Trophoblast cell (in vitro differentiated cells and primary cell): ENCODE results near the gene PAX3.

Experiments used
- DNase-seq, 2 donors: peaks; one replicate each; pipeline ENCODE4 v3.0.0-alpha.2; 2016
- H2AFZ ChIP-seq: 2 replicates; pipeline ENCODE4 v1.6.1; 2013; ENCODE audit warnings: low read length, moderate library complexity, mild to moderate bottlenecking; ENCODE audit not compliant: insufficient read depth, poor library complexity
- H2AK5ac ChIP-seq: 2 replicates; pipeline ENCODE4 v1.6.1; 2013; ENCODE audit warnings: mild to moderate bottlenecking, low read length
- H2BK120ac ChIP-seq: 2 replicates; pipeline ENCODE4 v1.6.1; 2013; ENCODE audit warnings: low read length, mild to moderate bottlenecking, moderate library complexity; ENCODE audit not compliant: insufficient read depth, poor library complexity
- H2BK12ac ChIP-seq: 2 replicates; pipeline ENCODE4 v1.6.1; 2013; ENCODE audit warnings: mild to moderate bottlenecking, low read length, moderate library complexity
- H2BK5ac ChIP-seq: 2 replicates; pipeline ENCODE4 v1.6.1; 2013; ENCODE audit warnings: low read length, low read depth, moderate library complexity, mild to moderate bottlenecking; ENCODE audit not compliant: poor library complexity
- H3K14ac ChIP-seq: 2 replicates; pipeline ENCODE4 v1.6.1; 2013; ENCODE audit warnings: mild to moderate bottlenecking, low read length
- H3K18ac ChIP-seq: 2 replicates; pipeline ENCODE4 v1.6.1; 2013; ENCODE audit warnings: mild to moderate bottlenecking, low read length
- H3K23ac ChIP-seq: 2 replicates; pipeline ENCODE4 v1.6.1; 2013; ENCODE audit warnings: low read length
- H3K27ac ChIP-seq: 2 replicates; pipeline ENCODE4 v1.5.1; 2013; ENCODE audit warnings: low read depth, mild to moderate bottlenecking, inconsistent platforms, low read length, moderate library complexity
- H3K27me3 ChIP-seq: 2 replicates; pipeline ENCODE4 v1.6.1; 2013; ENCODE audit warnings: inconsistent platforms, mild to moderate bottlenecking, low read length, moderate library complexity; ENCODE audit not compliant: insufficient read depth
- H3K36me3 ChIP-seq, 2 experiments: 1 replicate in 1 of 2; 2 replicates in 1 of 2; pipeline ENCODE4 v1.6.1; 2013; ENCODE audit warnings: low read length in 2 of 2, mild to moderate bottlenecking in 2 of 2, moderate library complexity in 1 of 2; ENCODE audit not compliant: insufficient read depth in 2 of 2, control insufficient read depth in 1 of 2
- H3K4ac ChIP-seq: 2 replicates; pipeline ENCODE4 v1.6.1; 2013; ENCODE audit warnings: low read depth, mild to moderate bottlenecking, low read length, moderate library complexity
- H3K4me1 ChIP-seq, 2 experiments: 1 replicate in 1 of 2; 2 replicates in 1 of 2; pipeline ENCODE4 v1.6.1; 2013; ENCODE audit warnings: low read length in 2 of 2, mild to moderate bottlenecking in 2 of 2, moderate library complexity in 1 of 2; ENCODE audit not compliant: insufficient read depth in 2 of 2, control insufficient read depth in 1 of 2
- H3K4me2 ChIP-seq: 2 replicates; pipeline ENCODE4 v1.6.1; 2013; ENCODE audit warnings: inconsistent platforms, mild to moderate bottlenecking, low read length, moderate library complexity
- H3K4me3 ChIP-seq: 2 replicates; pipeline ENCODE4 v1.5.1; 2013; ENCODE audit warnings: mild to moderate bottlenecking, low read depth, low read length, inconsistent platforms
- H3K79me1 ChIP-seq: one replicate; pipeline ENCODE4 v1.6.1; 2013; ENCODE audit warnings: low read length
- H3K79me2 ChIP-seq: 2 replicates; pipeline ENCODE4 v1.6.1; 2013; ENCODE audit warnings: low read length, mild to moderate bottlenecking; ENCODE audit not compliant: control insufficient read depth, insufficient read depth, poor library complexity
- H3K9ac ChIP-seq: 2 replicates; pipeline ENCODE4 v1.6.1; 2013; ENCODE audit warnings: mild to moderate bottlenecking, low read length
- H3K9me3 ChIP-seq: 2 replicates; pipeline ENCODE4 v1.6.1; 2013; ENCODE audit warnings: low read depth, mild to moderate bottlenecking, control low read depth, inconsistent platforms, low read length; ENCODE audit not compliant: insufficient read depth
- H4K12ac ChIP-seq: 2 replicates; pipeline ENCODE4 v1.6.1; 2013; ENCODE audit warnings: low read depth, mild to moderate bottlenecking, low read length, moderate library complexity
- H4K8ac ChIP-seq: 2 replicates; pipeline ENCODE4 v1.6.1; 2013; ENCODE audit warnings: low read depth, mild to moderate bottlenecking, low read length, moderate library complexity
- H4K91ac ChIP-seq: one replicate; pipeline ENCODE4 v1.6.1; 2013; ENCODE audit warnings: low read depth, mild to moderate bottlenecking, low read length, moderate library complexity
- WGBS: extraction: QIAGEN DNeasy Blood & Tissue Kit; methylation state at CpG from one replicate; pipeline ENCODE4 v1.1.7; 2013; ENCODE audit warnings: missing lambda C conversion rate; ENCODE audit not compliant: insufficient read length, insufficient coverage; ENCODE audit errors: extremely low coverage; 5-methylcytosine and 5-hydroxymethylcytosine counted together

Gene PAX3

DNA sequence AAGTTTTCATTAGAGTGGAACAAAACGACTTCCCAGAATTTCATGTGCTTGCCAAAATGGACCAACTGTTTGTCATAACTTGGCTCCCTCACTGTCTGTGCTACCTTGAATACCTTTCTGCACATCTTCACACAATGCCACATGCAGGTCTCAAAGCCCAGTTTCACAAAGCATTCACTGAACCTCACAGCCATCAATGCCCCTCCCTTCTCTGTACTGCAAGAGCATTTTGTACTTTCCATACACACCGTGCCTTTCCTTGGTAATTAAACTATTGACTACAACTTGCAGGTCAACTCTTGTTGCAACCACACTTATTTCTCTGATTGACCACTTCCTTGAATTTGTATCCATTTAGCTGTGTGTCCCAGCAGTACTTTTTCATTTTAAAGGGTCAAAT, 50.5 kb downstream of the PAX3 start:
- Histone ChIP-seq H3K14ac (no peak overlapping the region), H4K12ac (no peak overlapping the region), H3K4me1 (no peaks in the 10 kb centered on the region), H3K79me2 (no peaks in the 10 kb centered on the region), H3K4me2 (no peak overlapping the region), H4K91ac (no peak overlapping the region), H3K27ac (no peak overlapping the region), H3K4ac (no peak overlapping the region), H3K18ac (no peak overlapping the region), H2BK120ac (no peak overlapping the region), H3K27me3 (no peaks in the 10 kb centered on the region), H3K36me3 (no peaks in the 10 kb centered on the region), H3K9me3 (no peaks in the 10 kb centered on the region), H3K79me1 (no peaks in the 10 kb centered on the region), H4K8ac (no peak overlapping the region), H2BK5ac (no peak overlapping the region), H2AK5ac (no peak overlapping the region), H2AFZ (no peak overlapping the region), H3K23ac (no peak overlapping the region), H3K9ac (no peak overlapping the region), H3K4me3 (no peak overlapping the region), H2BK12ac (no peak overlapping the region)
- no peak for DNase-seq
- no CpG with 5 or more reads among the region's 2 CpGs for WGBS

GRCh38 chr2:222242532-222242931, 56.3 kb downstream of the PAX3 start:
- H3K9me3 ChIP-seq, result peaks cover 4% of the 10 kb centered on the region
- H2AK5ac ChIP-seq, result no peak overlapping the region
- no peaks in the 10 kb centered on the region for H3K4me1 ChIP-seq
- H2BK5ac ChIP-seq, result no peak overlapping the region
- DNase-seq, result no peak
- H3K79me2 ChIP-seq, result no peaks in the 10 kb centered on the region
- no peak overlapping the region for H3K14ac ChIP-seq
- H3K27ac ChIP-seq, result no peak overlapping the region
- H3K4me3 ChIP-seq, result no peak overlapping the region
- H3K18ac ChIP-seq, result no peak overlapping the region
- H3K36me3 ChIP-seq, result no peaks in the 10 kb centered on the region
- H3K23ac ChIP-seq, result no peak overlapping the region
- no peak overlapping the region for H3K4me2 ChIP-seq
- H3K79me1 ChIP-seq, result no peaks in the 10 kb centered on the region
- H3K4ac ChIP-seq, result no peak overlapping the region
- no peak overlapping the region for H3K9ac ChIP-seq
- no peak overlapping the region for H2AFZ ChIP-seq
- no peak overlapping the region for H4K12ac ChIP-seq
- no peak overlapping the region for H2BK12ac ChIP-seq
- H3K27me3 ChIP-seq, result peaks cover 2% of the 10 kb centered on the region
- no peak overlapping the region for H4K91ac ChIP-seq
- no peak overlapping the region for H2BK120ac ChIP-seq
- H4K8ac ChIP-seq, result no peak overlapping the region

DNA sequence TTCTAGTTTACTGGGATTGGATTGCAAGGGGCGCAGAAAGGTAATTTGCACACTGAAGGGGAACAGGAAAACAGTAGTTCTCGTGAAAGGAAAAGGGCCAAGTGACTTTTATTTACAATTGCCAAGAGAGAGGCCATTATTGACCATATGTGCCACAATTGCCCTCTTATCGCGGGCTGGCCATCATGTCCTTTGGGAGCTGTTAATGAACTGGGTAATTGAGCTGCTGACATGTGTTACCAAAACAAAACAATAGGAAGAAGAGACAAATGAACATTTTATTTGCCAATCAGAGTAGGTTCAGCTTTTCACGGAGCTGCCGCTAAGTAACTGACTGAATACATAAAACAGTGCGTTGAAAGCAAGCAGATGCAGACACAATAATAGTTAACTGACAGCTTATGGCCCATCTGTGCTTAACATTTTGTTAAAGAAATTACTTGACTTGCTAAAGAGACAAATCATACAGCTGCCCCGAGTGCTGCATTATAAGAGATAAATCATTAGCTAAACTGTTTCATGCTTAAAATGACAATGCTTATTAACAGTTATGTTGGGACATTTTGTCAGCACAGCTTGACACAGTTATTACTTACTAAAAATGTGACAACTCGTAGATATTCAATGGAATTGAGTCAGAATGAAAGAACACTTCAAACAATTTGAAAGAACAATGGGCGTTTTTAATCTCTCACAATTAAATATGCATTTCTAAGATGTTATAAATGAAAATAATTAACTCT, 57.5 kb downstream of the PAX3 start:
- WGBS, result no CpG with 5 or more reads among the region's 10 CpGs
- no peaks in the 10 kb centered on the region for H3K79me2 ChIP-seq

GRCh38 chr2:222240676-222241049, 58.1 kb downstream of the PAX3 start:
- Histone ChIP-seq H4K91ac (no peak overlapping the region), H2BK5ac (no peak overlapping the region), H3K9ac (no peak overlapping the region), H3K18ac (no peak overlapping the region), H3K23ac (no peak overlapping the region), H3K27ac (no peak overlapping the region), H3K9me3 (peaks cover 4% of the 10 kb centered on the region), H3K79me1 (no peaks in the 10 kb centered on the region), H3K4me2 (no peak overlapping the region), H3K36me3 (no peaks in the 10 kb centered on the region), H2BK120ac (no peak overlapping the region), H2AFZ (no peak overlapping the region), H2AK5ac (no peak overlapping the region), H3K14ac (no peak overlapping the region), H3K79me2 (no peaks in the 10 kb centered on the region), H3K4ac (no peak overlapping the region), H2BK12ac (no peak overlapping the region), H3K4me1 (no peaks in the 10 kb centered on the region), H4K8ac (no peak overlapping the region), H3K4me3 (no peak overlapping the region), H4K12ac (no peak overlapping the region), H3K27me3 (peaks cover 2% of the 10 kb centered on the region)
- WGBS, result no CpG with 5 or more reads among the region's 5 CpGs
- DNase-seq, result no peak

More for the DNA sequence above, 57.5 kb downstream of the PAX3 start:
- Histone ChIP-seq H4K12ac (no peak overlapping the region), H3K18ac (no peak overlapping the region), H2BK5ac (no peak overlapping the region), H3K23ac (no peak overlapping the region), H3K27me3 (peaks cover 2% of the 10 kb centered on the region), H4K91ac (no peak overlapping the region), H4K8ac (no peak overlapping the region), H2AFZ (no peak overlapping the region), H2AK5ac (no peak overlapping the region), H3K4ac (no peak overlapping the region), H3K14ac (no peak overlapping the region), H3K4me3 (no peak overlapping the region), H3K4me1 (no peaks in the 10 kb centered on the region), H3K9me3 (peaks cover 4% of the 10 kb centered on the region), H3K27ac (no peak overlapping the region), H2BK120ac (no peak overlapping the region), H3K36me3 (no peaks in the 10 kb centered on the region), H3K9ac (no peak overlapping the region), H2BK12ac (no peak overlapping the region), H3K4me2 (no peak overlapping the region), H3K79me1 (no peaks in the 10 kb centered on the region)
- no peak for DNase-seq
